Kasumi-1 (cell line): ENCODE measurements around the gene PPT2.
"Not testable (repeated sequence)": the region's sequence is repeated elsewhere in the genome, so short reads cannot be mapped to it uniquely, and the experiment has no call there.

ENCODE experiments used
- DNase-seq, 2 experiments: peaks; one replicate each; lab custom pipeline; 2025; lab: John Stamatoyannopoulos, UW

Gene PPT2

DNA sequence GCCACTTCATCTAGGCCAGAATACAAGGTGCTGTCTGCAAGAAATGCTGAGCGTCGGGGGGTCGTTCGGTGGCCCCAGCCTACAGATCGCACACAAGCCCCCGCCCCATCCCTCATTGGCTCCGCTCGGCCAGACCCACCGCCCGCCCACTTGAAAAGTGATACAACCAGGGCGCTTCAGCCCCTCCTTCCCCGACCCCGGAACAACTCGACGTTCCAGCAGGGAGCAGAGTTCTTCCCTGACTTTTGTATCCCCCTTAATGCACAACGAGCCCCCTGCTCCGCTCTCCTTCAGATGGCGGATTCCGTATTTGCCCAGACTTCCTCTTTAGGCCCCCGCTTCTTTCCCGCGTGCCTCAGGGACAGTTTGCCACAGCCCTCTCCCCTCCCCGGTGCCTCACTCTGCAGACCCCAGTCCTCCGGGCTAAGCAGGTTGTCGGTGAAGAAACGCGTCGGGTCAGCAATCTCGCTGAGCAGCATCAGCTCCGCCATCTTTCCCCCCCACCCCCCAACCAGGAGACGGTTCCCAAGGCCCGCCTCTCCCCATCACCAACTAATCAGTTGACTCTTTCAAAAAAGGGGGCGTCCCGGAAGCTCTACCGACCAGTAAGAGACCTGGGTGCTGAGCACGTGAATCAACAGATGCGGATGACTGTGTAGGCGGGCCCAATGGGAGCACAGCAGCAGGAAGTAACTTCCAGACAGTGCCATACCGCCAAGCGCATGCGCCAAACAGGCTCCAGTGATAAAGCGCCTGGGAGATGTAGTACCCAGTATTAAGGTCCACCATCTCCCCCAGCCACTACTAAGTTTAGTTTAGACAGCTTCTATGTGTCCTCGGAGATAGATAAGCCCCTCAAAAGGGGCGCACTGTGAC is 26.0 kb upstream of the PPT2 start, which contains the start of gene ATF6B:
TSS of gene ATF6B (minus strand) at position 530 of the 876 bp plus-strand sequence. CDS start at position 491, 39 bp downstream.
- peak; percentile 99 for DNase-seq

DNA sequence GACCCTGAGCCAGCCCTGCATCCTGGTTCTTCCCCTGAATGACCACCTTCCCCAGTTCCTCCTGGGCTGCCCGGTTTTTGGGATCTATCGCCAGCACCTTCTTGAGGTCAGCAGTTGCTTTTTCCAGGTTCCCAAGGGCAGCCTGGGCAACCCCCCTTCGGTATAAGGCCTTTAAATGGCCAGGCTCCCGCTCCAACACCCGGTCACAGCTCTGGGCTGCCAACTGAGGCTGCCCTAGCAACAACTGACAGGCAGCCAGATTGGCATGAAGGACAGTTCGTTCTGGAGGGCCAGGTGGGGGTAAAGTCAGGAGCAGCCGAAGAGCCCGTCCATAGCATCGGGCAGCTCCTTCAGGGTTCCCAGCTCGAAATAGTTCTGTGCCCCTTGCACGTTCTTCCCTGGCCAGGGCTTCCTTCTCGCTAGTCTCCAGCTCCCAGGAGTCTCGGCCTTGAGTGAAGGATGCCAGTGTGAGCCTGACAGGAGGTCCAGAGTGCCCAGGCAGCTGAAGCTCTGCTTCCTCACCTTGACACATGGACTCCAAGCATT is 25.1 kb upstream of the PPT2 start:
- no peak for DNase-seq

DNA sequence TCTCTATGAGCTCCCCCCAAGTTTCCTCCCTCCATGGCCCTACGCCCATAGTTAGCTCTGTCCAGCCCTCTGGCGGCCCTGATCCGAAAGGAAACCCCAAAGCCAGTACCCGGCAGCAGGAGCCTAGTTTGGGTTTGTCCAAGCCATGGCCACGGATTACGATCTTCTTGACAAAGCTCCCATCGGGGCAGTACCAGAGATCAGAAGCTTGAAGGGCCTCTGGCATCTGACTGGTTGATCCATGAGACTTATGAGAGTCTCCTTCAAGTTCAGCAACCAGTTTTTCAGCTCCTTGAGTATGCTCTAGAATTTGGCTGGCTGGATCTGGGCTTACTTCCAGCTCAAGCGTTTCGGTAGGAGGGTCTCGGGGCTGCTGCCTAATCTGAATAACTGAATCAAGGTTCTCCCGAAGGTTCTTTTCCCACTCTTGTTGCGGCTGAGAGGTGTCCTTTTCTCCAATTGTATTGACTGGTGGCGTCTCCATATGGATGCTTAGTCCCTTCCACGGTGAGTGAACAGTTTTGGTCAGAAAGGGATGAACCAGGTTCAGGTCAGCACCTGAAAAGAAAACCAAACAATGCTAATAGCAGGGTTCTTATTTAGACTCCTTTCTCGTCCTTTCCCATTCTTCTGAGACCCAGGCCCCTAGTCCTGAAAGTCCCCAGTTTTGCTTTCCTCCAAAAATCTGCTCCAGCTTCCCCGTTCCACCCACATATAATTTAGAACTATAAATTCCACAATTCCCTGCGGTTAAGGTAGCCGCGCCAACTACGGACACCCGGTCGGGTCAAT is 24.4 kb upstream of the PPT2 start:
- no peak for DNase-seq

DNA sequence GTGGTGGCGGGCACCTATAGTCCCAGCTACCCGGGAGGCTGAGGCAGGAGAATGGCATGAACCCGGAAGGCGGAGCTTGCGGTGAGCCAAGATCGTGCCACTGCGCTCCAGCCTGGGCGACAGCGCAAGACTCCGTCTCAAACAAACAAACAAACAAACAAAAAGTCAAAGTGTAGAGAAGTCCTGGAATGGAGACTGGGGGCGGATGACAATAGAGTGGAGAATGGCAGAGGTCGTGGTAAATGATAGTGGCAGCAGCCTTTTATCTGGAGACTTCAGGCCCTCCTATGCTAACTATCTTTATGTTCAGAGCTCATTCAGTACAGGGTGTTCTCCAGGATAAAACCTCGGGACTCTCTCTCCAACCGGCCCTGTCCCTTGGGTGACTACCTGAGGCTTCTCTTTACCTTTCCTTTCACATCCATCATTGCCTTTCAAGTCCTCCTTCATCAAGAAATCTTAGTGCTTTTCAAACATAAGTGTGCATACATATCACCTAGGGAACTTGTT is 22.4 kb upstream of the PPT2 start:
- no peak for DNase-seq

DNA sequence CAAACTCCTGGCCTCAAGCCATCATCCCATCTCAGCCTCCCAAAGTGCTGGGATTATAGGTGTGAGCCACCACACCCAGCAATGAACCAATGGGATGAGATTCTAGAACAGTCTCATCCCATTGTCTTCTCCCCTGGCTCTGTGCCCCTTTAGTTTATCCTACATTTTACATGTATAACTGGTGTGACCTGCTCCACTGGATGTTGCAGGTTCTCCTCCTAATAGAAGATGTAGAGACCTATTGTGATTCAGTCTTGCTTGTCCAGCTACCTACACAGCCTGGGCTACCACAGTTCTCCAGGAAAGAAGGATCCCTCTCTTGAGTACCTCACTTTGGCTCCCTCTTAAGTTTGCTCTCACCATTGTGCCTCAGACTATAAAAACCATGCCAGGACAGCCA is 21.8 kb upstream of the PPT2 start:
- DNase-seq = no peak

DNA sequence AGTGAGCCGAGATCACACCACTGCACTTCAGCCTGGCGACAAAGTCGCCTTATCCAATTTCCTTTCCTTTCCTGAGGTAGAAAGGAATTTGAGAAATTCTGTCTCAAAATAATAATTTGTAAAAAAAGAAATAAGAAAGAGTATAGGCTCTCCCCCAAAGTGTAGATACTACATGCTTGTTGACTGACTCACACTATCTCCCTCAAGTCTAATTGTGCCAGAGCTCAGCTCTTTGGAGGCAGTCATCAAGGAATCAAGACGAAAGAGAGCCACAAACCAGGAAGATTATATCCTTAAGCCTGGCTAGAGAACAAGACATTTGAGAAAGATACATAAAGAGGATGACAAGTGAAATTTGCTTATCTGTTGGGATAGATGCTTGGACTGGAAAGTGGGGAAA is 20.2 kb upstream of the PPT2 start:
- no peak for DNase-seq

DNA sequence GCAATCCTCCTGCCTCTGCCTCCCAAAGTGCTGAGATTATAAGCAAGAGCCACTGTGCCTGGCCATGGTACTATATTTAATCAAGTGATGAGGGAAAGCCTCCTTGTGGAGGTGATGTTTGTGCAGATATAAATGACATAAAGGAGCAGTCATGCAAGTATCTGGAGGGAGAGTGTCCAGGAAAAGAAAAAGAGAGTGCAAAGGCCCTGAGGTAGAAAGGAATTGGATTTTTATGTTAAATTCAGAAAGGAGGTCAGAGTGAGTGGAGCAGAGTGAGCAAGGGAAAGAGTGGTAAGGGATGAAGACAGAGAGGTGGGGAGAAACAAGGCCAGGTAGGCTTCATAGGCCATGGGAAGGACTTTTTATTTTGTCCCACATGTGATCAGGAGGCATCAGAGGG is 16.5 kb upstream of the PPT2 start:
- no peak for DNase-seq

DNA sequence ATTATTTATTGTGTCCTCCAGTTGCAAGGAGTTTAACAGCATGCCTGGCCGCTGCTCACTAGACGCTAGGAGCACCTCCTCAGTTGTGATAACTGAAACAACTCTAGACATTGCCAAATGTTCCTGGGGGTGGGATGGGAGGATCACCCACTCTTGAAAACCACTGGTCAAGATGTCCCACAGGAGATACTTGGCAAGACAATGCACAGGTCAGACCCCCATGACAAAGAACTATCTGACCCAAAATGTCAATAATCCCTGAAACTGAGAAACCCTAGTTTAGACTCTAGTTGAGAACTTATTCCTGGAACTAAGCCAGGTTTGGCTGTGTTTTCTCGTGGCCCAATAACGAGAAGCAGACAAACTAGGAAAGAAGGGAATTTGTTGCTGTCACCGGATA is 14.4 kb upstream of the PPT2 start:
- no peak for DNase-seq

DNA sequence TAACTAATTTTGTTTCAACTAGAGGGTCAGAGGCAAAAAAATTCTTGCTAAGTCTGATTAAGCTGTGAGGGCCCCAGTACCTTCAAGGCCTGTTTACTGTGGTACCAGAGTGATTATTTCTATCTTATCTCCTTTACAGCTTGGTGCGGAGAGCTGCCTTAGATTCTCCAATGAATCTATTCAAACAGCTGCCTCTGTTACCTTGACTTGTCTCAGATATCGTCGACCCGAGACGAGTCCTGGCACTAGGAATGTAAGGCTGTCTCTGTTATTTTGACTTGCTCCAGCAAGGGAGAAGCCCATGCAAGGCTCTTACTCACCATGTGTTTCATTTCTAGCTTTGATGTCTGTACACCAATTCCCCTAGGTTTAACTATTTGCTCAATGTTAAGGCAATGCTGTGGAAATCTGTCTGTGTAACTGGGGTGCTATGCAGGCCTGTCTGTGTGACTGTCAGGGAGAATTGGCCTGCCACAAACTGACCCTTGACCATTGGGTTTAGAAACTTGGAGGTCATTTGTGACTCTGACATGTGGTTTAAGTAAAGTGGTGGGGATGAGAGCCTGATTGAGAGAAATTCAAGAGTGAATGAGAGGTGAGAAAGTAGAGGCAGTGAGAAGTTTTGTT is 13.4 kb upstream of the PPT2 start:
- DNase-seq = no peak

DNA sequence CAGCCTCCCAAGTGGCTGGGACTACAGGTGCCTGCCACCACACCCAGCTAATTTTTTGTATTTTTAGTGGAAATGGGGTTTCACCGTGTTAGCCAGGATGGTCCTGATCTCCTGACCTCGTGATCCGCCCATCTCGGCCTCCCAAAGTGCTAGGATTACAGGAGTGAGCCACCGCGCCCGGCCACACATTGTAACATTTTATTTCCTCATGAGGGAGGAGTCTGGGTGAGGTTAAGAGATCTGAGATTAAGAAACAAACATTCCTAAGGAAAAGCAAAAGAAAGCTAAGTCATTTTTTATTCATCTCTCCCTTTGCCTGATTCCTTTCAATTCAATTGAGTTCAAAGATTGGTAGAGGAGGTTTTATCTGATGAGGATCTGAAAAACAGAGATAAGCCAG is 9.7 kb upstream of the PPT2 start:
- DNase-seq = not testable (repeated sequence)

DNA sequence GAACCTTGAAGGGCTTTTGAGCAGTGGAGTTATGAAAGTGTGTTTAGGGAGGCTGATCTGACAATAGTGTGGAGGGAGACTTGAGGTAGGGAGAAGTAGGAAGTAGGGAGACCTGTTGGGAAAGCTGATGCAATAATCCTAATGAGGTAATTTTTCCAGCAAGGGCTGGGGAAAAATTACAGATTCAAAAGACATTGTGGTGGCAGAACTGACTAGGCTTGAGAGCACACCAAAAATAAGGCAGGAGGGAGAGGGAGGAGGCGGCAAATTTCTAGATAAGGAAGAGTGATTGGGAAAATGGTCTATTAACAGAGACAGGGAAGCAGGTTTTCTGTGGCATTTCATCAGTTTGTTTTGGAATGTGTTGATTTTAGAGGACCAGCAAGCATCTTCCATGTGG is 7.7 kb upstream of the PPT2 start:
- DNase-seq = no peak

DNA sequence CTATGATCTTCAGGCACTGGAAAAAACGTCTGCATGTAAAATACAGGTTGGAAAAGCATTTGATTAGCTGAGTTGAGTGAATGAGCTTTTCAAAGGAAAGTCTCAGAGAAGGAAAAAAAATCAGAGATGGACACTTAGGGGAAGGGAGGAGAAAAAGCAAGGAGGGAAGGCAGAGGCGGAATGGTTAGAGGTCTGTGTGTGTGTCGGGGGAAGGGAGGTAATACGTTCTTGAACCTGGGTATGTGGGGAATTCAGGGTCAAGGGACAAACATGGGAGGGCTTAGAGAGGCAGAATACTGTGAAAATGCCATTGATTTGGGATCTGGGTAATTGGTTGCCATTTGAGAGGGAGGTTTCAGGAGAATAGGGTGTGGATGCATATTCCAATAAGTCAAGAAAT is 7.3 kb upstream of the PPT2 start:
- DNase-seq = no peak

DNA sequence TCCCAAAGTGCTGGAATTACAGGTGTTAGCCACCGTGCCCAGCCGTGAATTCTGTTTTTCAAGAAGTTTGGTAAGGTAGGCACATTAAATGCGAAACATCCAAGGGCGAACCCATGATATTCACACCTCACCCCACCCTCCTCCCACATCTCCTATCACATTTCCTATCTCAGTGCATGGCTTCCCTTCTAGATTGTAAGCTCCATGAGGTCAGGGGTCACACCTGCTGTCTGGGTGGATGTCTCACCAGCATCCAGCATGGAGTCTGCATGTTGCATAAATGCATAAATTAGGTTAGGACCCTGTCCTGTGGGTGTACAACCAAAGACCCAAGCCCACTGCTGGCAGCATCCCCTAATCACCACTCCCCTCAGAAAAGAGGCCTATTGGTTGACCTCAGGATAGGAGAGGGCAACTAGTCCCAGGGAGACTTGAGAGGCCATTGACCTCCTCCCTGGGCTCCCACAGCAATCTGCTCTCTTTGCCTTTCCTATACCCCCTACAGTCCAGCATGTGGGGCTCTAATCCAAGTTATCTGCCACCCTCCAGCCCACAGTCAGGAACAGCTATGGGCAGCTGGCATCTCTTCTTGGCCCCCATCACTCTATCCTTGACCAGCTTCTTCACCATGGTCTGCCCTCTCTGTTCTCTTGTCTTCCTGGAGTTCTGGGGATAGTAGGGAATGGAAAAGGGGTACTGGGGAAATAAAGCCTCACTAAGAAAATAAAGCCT is 6.4 kb upstream of the PPT2 start:
- no peak for DNase-seq

DNA sequence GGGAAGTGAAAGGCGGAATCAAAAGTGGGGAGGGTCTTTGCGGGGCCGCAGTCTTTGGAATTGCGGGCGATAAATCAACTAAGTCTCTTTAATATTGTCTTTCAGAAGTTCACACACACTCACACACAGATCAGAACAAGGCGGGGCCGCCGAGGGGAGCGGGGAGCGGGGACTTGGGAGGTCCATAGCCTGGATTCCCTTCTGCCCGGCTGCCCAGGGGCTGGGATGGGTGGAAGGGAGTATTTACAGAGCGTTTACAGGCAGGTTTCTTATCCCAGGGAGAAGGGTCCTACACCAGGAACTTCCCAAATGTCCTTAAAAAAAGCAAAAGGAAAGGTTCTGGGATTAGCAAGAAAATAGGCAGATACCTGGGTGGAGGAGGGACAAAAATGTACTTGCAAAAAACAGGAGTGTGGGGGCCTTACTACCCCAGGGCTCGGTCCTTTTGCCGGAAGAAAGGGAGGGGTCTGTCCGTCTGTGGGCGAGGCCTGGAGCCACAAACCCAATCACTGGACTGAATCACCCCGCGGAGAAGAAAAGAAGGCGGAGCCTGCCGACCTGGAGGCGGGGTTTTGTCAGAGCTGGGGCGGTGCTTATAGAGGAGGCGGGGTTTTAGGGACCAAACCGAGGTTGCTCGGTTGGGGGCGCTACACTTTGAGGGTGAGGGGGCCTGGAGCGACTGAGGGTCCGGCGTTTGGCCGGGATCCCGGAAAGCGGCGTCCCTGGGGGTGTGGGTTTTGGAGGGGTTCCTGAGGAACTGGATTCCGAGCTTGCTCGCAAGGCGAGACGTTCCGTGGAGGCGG is 5.5 kb upstream of the PPT2 start:
- DNase-seq = no peak

DNA sequence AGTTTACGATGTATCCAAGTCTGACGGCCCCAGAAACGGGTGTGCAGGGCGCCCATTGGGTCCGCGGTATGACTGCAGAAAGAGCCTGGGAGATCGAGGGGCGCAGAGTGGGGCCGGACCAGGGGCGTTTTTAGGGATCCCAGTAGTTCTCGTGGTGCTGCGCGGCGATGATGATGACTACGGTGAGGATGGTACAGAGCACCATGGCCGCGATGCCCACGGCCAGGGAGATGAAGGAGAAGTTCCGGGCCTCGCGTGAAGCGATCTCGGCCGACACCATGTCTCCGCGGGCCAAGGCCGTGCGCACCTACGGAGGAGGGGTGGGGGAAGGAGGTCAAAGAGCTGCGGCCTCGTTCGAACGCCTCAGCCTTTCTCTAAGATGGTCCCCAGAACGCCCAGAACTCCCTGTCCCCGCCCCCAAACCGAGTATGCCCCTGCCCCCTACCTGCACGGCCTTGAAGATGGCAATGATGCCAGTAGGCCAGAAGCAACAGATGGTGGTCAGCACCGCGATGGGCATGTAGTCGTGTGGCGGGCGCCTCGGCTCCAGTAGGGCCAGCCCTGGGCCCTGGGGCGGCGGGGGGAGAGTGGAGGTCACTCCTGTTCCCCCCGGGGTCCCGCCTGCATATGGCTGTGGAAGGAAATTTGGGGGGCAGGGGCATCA is 4.7 kb upstream of the PPT2 start:
- no peak for DNase-seq

DNA sequence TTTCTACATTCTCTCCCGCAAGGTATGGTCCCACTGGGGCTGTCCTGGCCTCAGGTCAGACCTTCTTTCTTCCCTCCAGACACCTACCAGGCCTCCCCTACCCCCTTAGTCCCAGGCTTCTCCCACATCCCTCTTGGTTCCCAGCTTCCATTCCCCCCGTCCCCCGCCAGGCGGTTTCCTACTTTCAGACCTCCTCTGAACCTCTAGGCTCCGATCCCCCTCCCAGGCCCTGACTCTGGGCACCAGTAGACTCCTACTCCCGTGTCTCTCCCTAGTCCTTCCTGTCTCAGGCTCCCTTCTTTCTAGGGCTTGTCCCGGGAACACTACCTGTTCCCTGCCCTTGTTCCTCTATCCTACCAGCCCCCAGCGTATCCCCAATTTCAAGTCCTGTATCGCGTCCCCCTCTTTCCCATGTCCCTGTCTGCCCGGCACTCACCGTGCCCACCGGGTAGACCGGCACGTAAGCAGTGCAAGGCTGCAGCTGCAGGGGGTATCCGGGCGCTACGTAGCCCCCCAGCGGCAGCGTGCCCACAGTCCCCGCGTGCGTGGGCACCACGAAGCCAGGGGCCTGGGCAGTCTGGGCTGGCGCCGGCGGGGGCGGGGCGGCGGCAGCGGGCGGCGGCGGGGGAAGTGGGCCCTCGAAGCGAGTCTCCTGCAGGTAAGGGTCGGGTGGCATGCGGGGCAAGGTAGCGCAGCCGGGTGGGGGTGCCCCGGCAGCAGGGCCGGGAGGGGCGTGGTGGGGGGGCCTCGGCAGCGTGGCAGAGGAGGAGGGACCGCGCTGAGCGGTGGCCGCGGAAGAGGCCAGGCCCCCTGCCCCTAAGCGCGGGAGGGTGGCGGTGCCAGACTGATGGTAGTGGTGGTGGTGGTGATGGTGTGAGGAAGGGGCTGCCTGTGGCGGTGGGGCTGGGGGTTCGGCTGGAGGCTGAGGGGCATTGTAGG is 3.7 kb upstream of the PPT2 start:
- DNase-seq = no peak

DNA sequence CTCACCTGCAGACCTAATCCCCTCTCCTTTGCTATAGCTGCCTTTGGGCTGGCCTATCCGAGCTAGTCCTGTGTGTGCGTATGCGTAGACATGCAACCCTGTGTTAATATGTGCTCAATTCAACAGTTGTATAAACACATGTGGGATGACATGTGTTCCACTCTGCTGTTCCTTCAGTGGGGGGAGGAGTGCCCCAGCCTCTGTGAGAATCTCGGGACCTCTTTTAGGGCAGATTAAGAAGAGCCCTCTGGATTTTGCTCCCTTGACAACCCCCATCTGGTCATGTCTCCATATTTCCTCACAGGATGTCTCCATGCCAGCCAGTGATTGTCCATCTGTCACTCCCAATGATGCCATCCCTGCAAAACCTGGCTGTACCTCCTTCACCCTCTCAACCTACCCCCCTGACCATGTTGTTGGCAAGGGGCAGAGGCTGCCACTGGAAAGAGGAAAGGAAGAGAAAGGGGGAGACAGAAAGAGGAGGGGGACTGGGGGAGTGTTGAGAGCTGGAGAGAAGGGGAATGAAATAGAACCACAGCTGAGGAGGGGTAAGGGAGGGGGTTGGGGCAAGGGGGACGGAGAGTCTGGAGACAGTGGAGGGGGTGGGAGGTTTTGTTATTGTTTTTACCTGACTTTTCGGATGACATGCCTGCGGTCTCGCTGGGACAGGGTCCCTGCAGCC is 2.6 kb upstream of the PPT2 start:
- no peak for DNase-seq
